Measurements from ENCODE around the gene TMEM50A. TPM values are rescaled to one million over a fixed set of nuclear protein-coding genes. Genes with fewer than 3 reads are reported as not detected.
"Not testable (repeated sequence)": the region's sequence is repeated elsewhere in the genome, so short reads cannot be mapped to it uniquely, and the experiment has no call there.

The TMEM50A gene
- total and polyA plus RNA-seq, 2 donors (not counting 1 experiment from before 2014, with no cell fraction given), result 20.7 to 62.6 TPM

DNA sequence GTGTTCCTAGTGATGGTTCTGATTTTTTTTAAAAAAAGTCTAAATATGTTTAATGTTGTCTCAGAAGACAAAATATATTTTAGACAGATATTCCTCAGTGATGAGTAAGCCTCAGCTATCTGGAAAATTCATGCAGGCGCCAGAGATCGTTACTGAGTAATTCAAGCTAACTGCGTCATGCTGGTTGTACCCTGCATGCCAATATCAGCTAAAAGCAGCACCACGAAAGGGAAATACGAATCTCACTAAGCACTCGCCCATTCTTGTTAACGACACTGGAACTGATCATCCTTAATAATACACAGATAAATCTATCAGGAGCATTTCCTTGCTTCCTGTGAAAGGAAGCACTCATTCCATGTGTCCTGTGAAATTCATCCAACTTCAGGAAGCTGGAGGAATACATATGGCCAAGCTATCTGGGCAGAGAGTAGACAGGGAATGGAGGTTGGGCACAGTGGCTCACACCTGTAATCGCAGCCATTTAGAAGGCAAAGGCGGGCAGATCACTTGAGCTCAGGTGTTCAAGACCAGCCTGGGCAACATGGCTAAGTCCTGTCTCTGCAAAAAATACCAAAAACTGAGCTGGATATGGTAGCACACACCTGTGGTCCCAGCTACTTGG is 17.7 kb upstream of the TMEM50A start:
- H3K27ac Mint-ChIP-seq; H3K36me3 ChIP-seq (replicated peaks in 1 of 2; ENCODE audit: control extremely low read depth in 1 of 2, control insufficient read depth in 1 of 2, extremely low read depth in 1 of 2, insufficient read depth in 2 of 2, low read length in 1 of 2); H3K27me3 Mint-ChIP-seq; H3K79me2 ChIP-seq (ENCODE audit: control insufficient read depth, insufficient read depth, low read length); CTCF ChIA-PET; intact Hi-C loops (cut with micrococcal nuclease); H3K9me3 Mint-ChIP-seq (ENCODE audit: insufficient read depth); H3K4me2 ChIP-seq (replicated peaks; ENCODE audit: low read depth, low read length, poor library complexity, severe bottlenecking); H4K20me1 ChIP-seq (ENCODE audit: control insufficient read depth, insufficient read depth, low read length, poor library complexity, severe bottlenecking); DNase-seq; H2AFZ ChIP-seq (ENCODE audit: insufficient read depth, low read depth, low read length, poor library complexity, severe bottlenecking); H3K27me3 ChIP-seq (replicated peaks in 1 of 4; ENCODE audit: control extremely low read depth in 1 of 4, control insufficient read depth in 3 of 4, insufficient read depth in 4 of 4, low read length in 3 of 4); H3K27ac ChIP-seq (ENCODE audit: low read length in 2 of 2); H3K9me3 ChIP-seq (ENCODE audit: control extremely low read depth in 1 of 3, control insufficient read depth in 2 of 3, insufficient read depth in 1 of 3, low read length in 2 of 3); H3K4me3 Mint-ChIP-seq; H3K4me3 ChIP-seq (ENCODE audit: control extremely low read depth in 1 of 5, extremely low read depth in 1 of 5, insufficient read depth in 1 of 5, low read depth in 2 of 5, low read length in 4 of 5); H3K4me1 ChIP-seq (ENCODE audit: control insufficient read depth in 2 of 2, insufficient read depth in 2 of 2, low read length in 2 of 2); ATAC-seq (ENCODE audit: low read depth); H3K4me1 Mint-ChIP-seq; H3K9ac ChIP-seq (ENCODE audit: low read length): not testable (repeated sequence)
- WGBS (ENCODE audit: insufficient coverage), result 94% methylated on average over 5 of the region's 9 CpGs
- POLR2A ChIA-PET, result interaction anchor here (0.6 kb wide), 1 partner anchor 678 kb away, joined by 5 read pairs; no protein-coding TSS in a partner anchor

- POLR2A ChIA-PET; CTCF ChIA-PET; H3K79me2 ChIP-seq (ENCODE audit: control insufficient read depth, insufficient read depth, low read length); H3K4me3 Mint-ChIP-seq; H3K9ac ChIP-seq (ENCODE audit: low read length); H2AFZ ChIP-seq (ENCODE audit: insufficient read depth, low read depth, low read length, poor library complexity, severe bottlenecking); H3K4me1 ChIP-seq (ENCODE audit: control insufficient read depth in 2 of 2, insufficient read depth in 2 of 2, low read length in 2 of 2); H3K4me1 Mint-ChIP-seq; intact Hi-C loops (cut with micrococcal nuclease); H3K4me2 ChIP-seq (replicated peaks; ENCODE audit: low read depth, low read length, poor library complexity, severe bottlenecking); H3K27ac Mint-ChIP-seq; H3K27me3 ChIP-seq (replicated peaks in 1 of 4; ENCODE audit: control extremely low read depth in 1 of 4, control insufficient read depth in 3 of 4, insufficient read depth in 4 of 4, low read length in 3 of 4); H4K20me1 ChIP-seq (ENCODE audit: control insufficient read depth, insufficient read depth, low read length, poor library complexity, severe bottlenecking); H3K9me3 Mint-ChIP-seq (ENCODE audit: insufficient read depth); H3K9me3 ChIP-seq (ENCODE audit: control extremely low read depth in 1 of 3, control insufficient read depth in 2 of 3, insufficient read depth in 1 of 3, low read length in 2 of 3); DNase-seq; H3K27ac ChIP-seq (ENCODE audit: low read length in 2 of 2); H3K36me3 ChIP-seq (replicated peaks in 1 of 2; ENCODE audit: control extremely low read depth in 1 of 2, control insufficient read depth in 1 of 2, extremely low read depth in 1 of 2, insufficient read depth in 2 of 2, low read length in 1 of 2); ATAC-seq (ENCODE audit: low read depth); H3K27me3 Mint-ChIP-seq; H3K4me3 ChIP-seq (ENCODE audit: control extremely low read depth in 1 of 5, extremely low read depth in 1 of 5, insufficient read depth in 1 of 5, low read depth in 2 of 5, low read length in 4 of 5): not testable (repeated sequence)
- no CpG with 5 or more reads among the region's 9 CpGs for WGBS (ENCODE audit: insufficient coverage)
Measured at GRCh38 chr1:25322127-25322526, 16.0 kb upstream of the TMEM50A start.

DNA sequence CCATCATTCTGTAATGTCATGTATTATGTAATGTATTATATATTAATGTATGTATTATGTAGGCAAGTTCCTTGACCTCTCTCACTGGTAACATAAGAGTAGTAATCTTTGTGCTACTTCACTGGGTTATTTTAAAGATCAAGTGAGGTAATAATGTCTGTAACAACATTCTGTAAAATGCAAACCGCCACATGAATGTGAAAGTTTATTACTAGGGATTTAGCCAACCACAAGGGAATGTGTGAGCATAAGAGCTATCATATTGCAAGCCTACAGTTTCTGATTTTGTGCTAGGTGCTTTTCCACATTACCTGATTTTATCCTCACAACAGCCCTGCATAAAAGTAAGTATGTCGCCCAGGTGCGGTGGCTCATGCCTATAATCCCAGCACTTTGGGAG is 13.7 kb upstream of the TMEM50A start:
- H3K36me3 ChIP-seq (replicated peaks in 1 of 2; ENCODE audit: control extremely low read depth in 1 of 2, control insufficient read depth in 1 of 2, extremely low read depth in 1 of 2, insufficient read depth in 2 of 2, low read length in 1 of 2); ATAC-seq (ENCODE audit: low read depth); H3K9me3 Mint-ChIP-seq (ENCODE audit: insufficient read depth); DNase-seq; H4K20me1 ChIP-seq (ENCODE audit: control insufficient read depth, insufficient read depth, low read length, poor library complexity, severe bottlenecking); H3K4me1 Mint-ChIP-seq; H3K27me3 ChIP-seq (replicated peaks in 1 of 4; ENCODE audit: control extremely low read depth in 1 of 4, control insufficient read depth in 3 of 4, insufficient read depth in 4 of 4, low read length in 3 of 4); H3K27ac Mint-ChIP-seq; H3K79me2 ChIP-seq (ENCODE audit: control insufficient read depth, insufficient read depth, low read length); H3K27me3 Mint-ChIP-seq; H3K4me1 ChIP-seq (ENCODE audit: control insufficient read depth in 2 of 2, insufficient read depth in 2 of 2, low read length in 2 of 2); POLR2A ChIA-PET; H3K4me2 ChIP-seq (replicated peaks; ENCODE audit: low read depth, low read length, poor library complexity, severe bottlenecking); H3K9me3 ChIP-seq (ENCODE audit: control extremely low read depth in 1 of 3, control insufficient read depth in 2 of 3, insufficient read depth in 1 of 3, low read length in 2 of 3); H3K9ac ChIP-seq (ENCODE audit: low read length); H3K4me3 Mint-ChIP-seq; H2AFZ ChIP-seq (ENCODE audit: insufficient read depth, low read depth, low read length, poor library complexity, severe bottlenecking); intact Hi-C loops (cut with micrococcal nuclease); CTCF ChIA-PET; H3K27ac ChIP-seq (ENCODE audit: low read length in 2 of 2); H3K4me3 ChIP-seq (ENCODE audit: control extremely low read depth in 1 of 5, extremely low read depth in 1 of 5, insufficient read depth in 1 of 5, low read depth in 2 of 5, low read length in 4 of 5): not testable (repeated sequence)
- no CpG with 5 or more reads among the region's 3 CpGs for WGBS (ENCODE audit: insufficient coverage)

DNA sequence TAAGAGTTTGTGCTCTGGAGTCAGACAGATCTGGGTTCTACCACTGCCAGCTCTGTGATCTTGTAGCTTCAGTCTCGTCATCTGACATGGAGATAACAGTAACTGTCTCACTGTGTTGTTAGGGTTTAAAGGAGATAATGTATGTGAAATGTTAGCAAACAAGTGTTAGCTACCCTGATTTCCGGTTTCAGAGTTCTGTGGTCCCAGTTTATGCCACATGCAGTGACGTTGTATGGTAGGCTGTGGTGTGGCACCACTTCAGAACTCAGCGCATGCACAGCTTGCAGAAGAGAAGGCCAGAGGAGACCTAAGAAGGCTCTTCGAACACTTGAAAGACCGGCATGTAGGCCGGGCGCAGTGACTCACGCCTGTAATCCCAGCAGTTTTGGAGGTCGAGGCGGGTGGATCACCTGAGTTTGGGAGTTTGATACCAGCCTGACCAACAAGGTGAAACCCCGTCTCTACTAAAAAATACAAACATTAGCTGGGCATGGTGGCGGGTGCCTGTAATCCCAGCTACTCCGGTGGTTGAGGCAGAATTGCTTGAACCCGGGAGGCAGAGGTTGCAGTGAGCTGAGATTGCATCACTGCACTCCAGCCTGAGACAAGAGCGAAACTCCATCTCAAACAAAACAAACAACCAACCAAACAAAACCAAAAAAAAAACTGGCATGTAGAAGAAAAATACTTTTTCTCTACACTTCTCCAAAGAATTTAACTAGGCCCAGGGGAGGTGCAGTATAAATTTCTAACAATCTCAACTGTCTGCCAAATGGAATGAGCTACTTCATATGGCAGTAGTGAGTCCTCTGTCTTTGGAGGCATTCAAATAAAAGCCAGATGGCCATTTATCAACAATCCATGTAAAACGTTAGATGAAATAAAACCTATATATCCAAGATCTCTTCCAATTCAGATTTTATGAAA is 10.0 kb upstream of the TMEM50A start:
- DNase-seq; H3K36me3 ChIP-seq (replicated peaks in 1 of 2; ENCODE audit: control extremely low read depth in 1 of 2, control insufficient read depth in 1 of 2, extremely low read depth in 1 of 2, insufficient read depth in 2 of 2, low read length in 1 of 2); POLR2A ChIA-PET; H4K20me1 ChIP-seq (ENCODE audit: control insufficient read depth, insufficient read depth, low read length, poor library complexity, severe bottlenecking); H3K4me2 ChIP-seq (replicated peaks; ENCODE audit: low read depth, low read length, poor library complexity, severe bottlenecking); intact Hi-C loops (cut with micrococcal nuclease); ATAC-seq (ENCODE audit: low read depth); H3K9me3 ChIP-seq (ENCODE audit: control extremely low read depth in 1 of 3, control insufficient read depth in 2 of 3, insufficient read depth in 1 of 3, low read length in 2 of 3); CTCF ChIA-PET; H3K9me3 Mint-ChIP-seq (ENCODE audit: insufficient read depth); H3K9ac ChIP-seq (ENCODE audit: low read length); H3K4me3 Mint-ChIP-seq; H3K27me3 Mint-ChIP-seq; H3K27me3 ChIP-seq (replicated peaks in 1 of 4; ENCODE audit: control extremely low read depth in 1 of 4, control insufficient read depth in 3 of 4, insufficient read depth in 4 of 4, low read length in 3 of 4); H3K27ac ChIP-seq (ENCODE audit: low read length in 2 of 2); H3K4me3 ChIP-seq (ENCODE audit: control extremely low read depth in 1 of 5, extremely low read depth in 1 of 5, insufficient read depth in 1 of 5, low read depth in 2 of 5, low read length in 4 of 5); H3K79me2 ChIP-seq (ENCODE audit: control insufficient read depth, insufficient read depth, low read length); H2AFZ ChIP-seq (ENCODE audit: insufficient read depth, low read depth, low read length, poor library complexity, severe bottlenecking); H3K4me1 ChIP-seq (ENCODE audit: control insufficient read depth in 2 of 2, insufficient read depth in 2 of 2, low read length in 2 of 2); H3K27ac Mint-ChIP-seq: not testable (repeated sequence)
- WGBS (ENCODE audit: insufficient coverage), result no CpG with 5 or more reads among the region's 17 CpGs
- H3K4me1 Mint-ChIP-seq, result peaks cover 18% of the 10 kb centered on the region
